Measurements from ENCODE around the gene ARHGAP33.

The ARHGAP33 gene

GRCh38 chr19:35754370-35755130 lies 20.8 kb upstream of the ARHGAP33 start:
- no peak for TF ChIP-seq CTCF (IDR thresholded peaks at IDR 0.05; ENCODE audit: control insufficient read depth, extremely low read depth, insufficient read depth)
- no peak overlapping the region for H3K4me3 ChIP-seq (ENCODE audit: low read depth, low read length)
- no peak for DNase-seq (ENCODE audit: low read depth)

- DNase-seq (ENCODE audit: low read depth): no peak
- TF ChIP-seq CTCF (IDR thresholded peaks at IDR 0.05; ENCODE audit: control insufficient read depth, extremely low read depth, insufficient read depth): no peak
- no peak overlapping the region for H3K4me3 ChIP-seq (ENCODE audit: low read depth, low read length)
Observed at GRCh38 chr19:35755131-35755549, 20.2 kb upstream of the ARHGAP33 start.

- no peak overlapping the region for H3K4me3 ChIP-seq (ENCODE audit: low read depth, low read length)
- DNase-seq (ENCODE audit: low read depth): no peak
Observed at GRCh38 chr19:35755550-35756376, 19.6 kb upstream of the ARHGAP33 start.

GRCh38 chr19:35756377-35757230 lies 18.8 kb upstream of the ARHGAP33 start, which contains the start of gene HSPB6:
HSPB6 (minus strand) TSS chr19:35757029; CDS start chr19:35757008, 21 bp downstream.
- TF ChIP-seq CTCF (IDR thresholded peaks at IDR 0.05; ENCODE audit: control insufficient read depth, extremely low read depth, insufficient read depth): no peak
- no peak for DNase-seq (ENCODE audit: low read depth)
- peak within 1 kb of the TSS; percentile 96 for H3K4me3 ChIP-seq (ENCODE audit: low read depth, low read length)

More at GRCh38 chr19:35755550-35756376, 19.6 kb upstream of the ARHGAP33 start:
- TF ChIP-seq CTCF (IDR thresholded peaks at IDR 0.05; ENCODE audit: control insufficient read depth, extremely low read depth, insufficient read depth): no peak

- H3K4me3 ChIP-seq (ENCODE audit: low read depth, low read length): peak overlapping the region; percentile 96
- no peak for DNase-seq (ENCODE audit: low read depth)
- TF ChIP-seq CTCF (IDR thresholded peaks at IDR 0.05; ENCODE audit: control insufficient read depth, extremely low read depth, insufficient read depth): no peak
Observed at GRCh38 chr19:35757231-35757748, 18.1 kb upstream of the ARHGAP33 start.

Measured in LNCaP clone FGC (cell line).